Stimulated activated CD8-positive, alpha-beta memory T cell treated with anti-CD3 and anti-CD28 coated beads, Interleukin-2, amount 100 ng/mL, for 1 hour (primary cell): Measurements from ENCODE around the gene RABL2A.
"Not testable (repeated sequence)": the region's sequence is repeated elsewhere in the genome, so short reads cannot be mapped to it uniquely, and the experiment has no call there.

Source experiments
- DNase-seq, 2 donors: peaks; one replicate each; pipeline ENCODE4 v3.0.0-alpha.2; 2020; ENCODE audit warnings: low read depth in 2 of 2

RABL2A gene

DNA sequence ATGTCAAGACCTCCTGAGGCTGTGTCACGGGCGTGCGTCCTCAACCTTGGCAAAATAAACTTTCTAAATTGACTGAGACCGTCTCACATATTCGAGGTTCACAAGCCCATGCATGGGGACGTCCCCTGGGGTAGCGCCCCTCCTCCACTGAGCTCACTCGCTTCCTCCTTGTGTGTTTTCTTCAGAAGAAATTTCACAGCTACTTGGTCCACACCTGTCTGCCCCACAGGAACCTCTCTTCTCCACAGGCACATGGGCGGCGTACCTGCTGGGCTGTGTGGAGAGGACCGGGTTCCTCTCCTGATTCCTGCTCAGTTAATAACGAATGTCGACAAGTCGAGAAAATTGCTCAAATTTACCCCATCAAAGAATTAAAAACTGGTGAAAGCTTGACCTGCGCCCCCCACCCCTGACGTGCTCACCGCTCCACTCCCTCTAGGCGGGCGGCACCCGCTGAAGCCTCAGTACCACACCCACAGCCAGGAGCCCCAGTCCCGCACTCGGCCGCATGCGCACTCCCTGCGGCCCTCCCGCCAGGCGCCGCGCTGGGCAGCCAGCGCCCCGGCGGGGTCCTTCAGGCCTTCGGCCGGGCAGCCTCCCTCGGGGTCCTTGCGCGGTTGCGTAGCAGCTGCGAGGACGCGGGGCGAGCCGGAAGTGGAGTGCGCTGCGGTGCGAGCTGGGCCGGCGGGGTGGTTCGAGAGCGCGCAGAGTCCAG, at the start of gene RABL2A:
Gene RABL2A (plus strand): TSS at position 651 of the 715 bp plus-strand sequence. CDS start 1,341 bp downstream, outside the sequence.
- DNase-seq: peak; percentile 76 to 78

DNA sequence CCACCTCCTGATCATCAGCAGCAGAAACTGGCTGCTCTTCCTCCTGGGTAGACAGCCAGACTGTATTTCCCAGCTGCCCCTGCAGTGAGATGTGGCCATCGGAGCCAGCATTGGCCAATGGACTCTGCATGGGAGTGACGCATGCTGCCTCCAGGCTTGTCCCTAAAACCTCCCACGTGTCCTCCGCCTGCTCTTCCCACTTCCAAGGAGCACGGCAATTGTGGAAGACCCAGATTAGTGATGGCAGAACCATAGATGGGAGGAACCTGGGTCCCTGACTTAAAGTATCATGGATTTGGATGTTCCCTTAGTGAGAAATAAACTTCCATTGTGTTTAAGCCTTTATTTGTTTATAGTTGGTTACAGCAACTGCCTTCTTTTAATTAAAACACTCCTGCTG, 48.6 kb upstream of the RABL2A start:
- not testable (repeated sequence) for DNase-seq

DNA sequence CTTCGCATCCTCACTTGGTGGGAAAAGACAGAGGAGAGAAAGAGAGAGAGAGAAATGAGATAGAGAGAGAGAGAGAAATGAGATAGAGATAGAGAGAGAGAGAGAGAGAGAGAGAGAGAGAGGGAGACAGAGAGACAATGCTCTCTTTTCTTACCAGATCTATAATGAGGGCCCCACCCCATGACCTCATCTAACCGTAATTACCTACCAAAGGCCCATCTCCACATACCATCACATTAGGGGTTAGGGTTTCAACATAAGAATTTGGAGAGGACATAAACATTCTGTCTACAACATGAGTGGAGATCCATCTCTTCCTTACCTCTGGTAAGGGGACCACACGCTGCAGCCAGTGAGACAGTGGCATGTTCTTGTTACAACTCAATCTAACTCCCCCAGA, 44.6 kb upstream of the RABL2A start:
- not testable (repeated sequence) for DNase-seq

DNA sequence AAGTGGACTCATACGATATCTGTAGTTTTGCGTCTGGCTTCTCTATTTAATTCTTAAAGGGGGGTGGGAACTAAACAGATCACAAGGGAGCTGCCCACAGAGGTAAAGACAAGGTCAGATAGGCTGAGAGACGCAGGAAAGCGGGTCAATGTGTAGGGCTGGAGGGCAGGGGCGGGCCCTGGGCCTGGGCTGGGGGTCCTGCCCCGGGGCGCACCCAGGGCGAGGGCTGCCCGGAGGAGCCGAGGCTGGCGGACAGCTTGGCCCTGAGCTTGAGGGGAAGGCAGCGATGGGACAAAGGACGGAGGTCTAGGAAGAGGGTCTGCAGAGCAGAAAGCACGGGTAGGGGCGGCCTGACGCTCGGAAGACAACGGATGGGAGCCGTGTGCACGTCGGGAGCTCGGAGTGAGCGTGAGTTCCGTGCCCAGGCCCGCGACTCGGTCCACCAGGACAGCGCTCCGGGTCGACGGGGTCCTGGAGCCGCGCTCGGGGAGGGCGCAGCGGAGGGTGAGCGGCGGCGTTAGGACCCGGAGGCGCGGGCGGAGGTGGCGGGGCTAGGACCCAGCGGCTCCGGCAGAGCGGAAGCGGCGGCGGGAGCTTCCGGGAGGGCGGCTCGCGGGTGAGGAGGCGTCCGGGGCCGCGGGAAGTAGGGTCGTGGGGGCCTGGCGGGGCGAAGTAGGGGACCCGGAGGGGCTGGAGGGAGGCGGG, 43.4 kb upstream of the RABL2A start:
- DNase-seq: peak; percentile 60 to 61

DNA sequence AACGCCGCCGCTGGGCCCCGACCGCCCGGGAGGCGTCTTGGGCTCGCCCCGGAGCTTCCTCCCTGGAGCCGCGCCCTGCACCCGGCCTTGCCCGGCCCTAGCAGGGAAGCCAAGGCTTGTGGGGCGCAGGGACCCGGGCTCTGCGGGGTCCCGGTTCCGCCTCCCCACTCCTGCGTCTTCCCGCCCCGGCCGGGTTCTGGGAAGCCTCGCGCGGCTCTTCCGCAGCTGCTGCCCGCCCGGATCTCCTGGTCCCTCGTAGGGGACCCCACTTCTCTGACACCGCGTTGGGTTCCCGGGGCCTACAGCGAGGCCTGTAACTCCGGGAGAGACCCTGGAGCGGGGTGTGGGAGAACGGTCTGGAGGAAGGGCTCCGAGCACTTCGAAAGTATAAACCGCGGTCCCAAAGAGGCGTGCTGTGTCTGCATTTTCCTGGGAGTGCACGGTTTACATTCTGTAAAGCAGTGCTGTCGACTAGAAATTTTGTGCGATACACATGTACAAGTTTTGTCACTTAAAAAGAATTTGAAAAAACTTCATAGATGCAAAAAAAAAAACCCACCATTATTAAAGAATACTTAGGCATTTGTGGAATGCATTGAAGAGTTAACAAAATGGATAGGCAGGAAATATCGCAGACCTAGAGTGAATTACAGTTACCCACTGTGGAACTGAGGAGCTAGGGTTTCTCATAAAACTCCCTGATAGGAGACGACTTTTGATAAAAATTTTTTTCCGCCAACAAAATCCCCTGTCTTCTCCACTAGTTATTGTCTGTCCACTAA, 42.6 kb upstream of the RABL2A start:
- not testable (repeated sequence) for DNase-seq

DNA sequence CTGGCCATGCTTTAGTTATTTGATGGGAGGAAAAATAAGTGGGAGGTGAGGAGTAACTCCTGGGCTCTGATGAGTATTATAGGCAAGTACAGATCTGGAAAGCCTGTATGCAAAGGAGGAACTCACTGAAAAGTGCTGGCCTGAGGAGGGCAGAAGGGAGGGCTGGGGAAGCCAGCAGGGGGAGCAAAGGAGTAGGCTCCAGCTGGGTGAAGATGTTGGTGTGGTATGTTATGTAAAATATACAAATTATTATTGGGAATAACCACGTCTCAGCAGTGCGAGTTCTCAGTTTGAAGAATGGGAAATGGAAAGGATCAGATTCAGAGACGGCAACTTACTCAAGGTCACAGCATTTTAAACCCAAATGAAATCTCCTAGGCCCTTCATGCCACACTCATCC, 39.9 kb upstream of the RABL2A start:
- peak in 1 of 2 donors; percentile 25 for DNase-seq

DNA sequence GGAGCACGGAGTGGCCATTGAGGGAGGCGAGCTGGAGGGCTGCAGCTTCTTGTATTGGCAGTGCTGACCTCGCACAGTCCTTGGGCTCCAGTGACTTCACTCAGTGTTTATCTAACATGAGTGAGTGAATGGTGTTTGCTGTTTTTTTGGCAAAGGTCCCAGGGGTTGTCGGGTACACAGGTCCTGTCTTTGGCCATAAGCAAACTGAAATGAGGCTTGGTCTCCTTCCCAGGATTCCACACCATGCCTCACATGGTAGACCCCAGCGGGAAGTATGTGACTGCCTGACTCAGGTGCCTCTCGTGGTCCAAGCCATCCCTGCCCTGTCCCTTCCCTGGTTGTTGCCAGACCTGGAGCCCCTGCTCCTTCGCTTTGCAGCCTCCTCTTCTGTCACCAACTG, 37.5 kb upstream of the RABL2A start:
- DNase-seq: not testable (repeated sequence)

DNA sequence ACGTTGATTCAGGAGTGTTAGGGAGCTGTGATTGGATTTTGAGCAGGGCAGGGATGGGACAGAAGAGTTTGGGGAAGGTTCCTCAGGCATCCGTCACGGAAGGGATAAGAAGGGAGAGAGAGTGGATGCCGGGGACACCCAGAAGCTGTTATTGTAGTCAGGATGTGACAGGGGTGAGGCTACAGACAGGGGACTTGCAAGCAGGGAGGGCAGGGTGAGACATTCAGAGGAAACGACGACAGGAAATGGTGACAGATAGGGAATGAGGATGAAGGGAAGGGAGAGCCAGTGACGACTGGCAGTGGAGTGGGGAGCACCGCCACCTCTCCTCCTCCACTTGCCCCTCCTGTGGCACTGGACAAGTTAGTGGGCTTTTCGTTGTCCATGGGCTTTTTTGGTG, 35.1 kb upstream of the RABL2A start:
- DNase-seq: not testable (repeated sequence)

DNA sequence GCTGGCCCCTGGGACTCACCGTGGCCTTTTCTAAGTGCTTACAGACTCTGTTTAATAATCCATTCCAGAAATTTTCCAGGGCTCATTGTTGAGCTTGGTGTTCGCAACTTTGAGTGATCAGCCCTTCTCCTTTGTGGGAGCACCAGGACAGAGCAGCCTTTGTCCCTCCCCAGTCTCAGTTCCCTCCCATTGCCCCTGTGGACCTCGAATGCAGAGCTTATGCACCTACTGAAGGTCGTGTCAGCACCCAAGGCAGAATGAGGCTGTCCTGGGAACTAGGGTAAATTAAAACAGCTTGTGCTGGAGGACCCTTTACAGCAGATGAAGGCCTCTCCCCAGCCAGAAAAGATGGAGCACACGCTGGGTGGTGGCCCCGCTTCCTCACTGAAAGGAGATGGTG, 33.8 kb upstream of the RABL2A start:
- DNase-seq: not testable (repeated sequence)

DNA sequence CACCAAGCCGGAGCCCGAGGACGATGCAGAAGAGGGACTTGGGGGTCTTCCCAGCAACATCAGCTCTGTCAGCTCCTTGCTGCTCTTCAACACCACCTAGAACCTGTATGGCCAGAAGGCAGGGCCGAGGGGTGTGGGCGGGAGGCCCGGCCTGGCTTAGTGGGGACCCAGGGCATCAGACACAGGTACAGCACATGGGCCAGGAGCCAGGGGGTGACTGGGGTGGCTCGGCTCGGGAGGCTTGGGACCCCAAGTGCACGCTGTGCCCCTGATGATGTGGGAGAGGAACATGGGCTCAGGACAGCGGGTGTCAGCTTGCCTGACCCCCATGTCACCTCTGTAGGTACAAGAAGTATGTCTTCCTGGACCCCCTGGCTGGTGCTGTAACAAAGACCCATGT, 31.3 kb upstream of the RABL2A start:
- DNase-seq: not testable (repeated sequence)

DNA sequence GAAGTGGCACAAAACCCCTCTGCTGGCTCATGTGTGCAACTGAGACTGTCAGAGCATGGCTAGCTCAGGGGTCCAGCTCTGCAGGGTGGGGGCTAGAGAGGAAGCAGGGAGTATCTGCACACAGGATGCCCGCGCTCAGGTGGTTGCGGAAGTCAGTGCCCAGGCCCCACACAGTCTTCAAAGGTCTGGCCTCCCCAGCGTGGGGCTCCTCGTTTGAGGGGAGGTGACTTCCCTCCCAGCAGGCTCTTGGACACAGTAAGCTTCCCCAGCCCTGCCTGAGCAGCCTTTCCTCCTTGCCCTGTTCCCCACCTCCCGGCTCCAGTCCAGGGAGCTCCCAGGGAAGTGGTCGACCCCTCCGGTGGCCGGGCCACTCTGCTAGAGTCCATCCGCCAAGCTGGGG, 29.9 kb upstream of the RABL2A start:
- DNase-seq: not testable (repeated sequence)

DNA sequence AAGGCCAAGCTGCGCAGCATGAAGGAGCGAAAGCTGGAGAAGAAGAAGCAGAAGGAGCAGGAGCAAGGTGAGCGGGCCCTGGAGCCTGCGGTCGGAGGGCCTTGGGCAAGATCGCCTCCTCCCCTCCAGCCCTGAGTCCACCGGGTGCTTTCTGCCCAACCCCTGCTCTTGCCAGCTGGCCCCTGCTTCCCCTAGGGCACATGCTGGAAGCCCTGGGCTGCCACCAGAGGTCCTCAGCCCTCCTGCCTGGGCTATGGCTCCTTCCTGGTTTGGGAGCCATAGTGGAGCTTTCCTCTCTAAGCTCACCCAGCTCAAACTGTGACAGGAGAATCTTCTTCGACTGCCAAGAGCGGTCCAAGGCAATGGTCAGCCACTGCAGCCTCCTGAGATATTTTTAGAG, 29.5 kb upstream of the RABL2A start:
- not testable (repeated sequence) for DNase-seq

DNA sequence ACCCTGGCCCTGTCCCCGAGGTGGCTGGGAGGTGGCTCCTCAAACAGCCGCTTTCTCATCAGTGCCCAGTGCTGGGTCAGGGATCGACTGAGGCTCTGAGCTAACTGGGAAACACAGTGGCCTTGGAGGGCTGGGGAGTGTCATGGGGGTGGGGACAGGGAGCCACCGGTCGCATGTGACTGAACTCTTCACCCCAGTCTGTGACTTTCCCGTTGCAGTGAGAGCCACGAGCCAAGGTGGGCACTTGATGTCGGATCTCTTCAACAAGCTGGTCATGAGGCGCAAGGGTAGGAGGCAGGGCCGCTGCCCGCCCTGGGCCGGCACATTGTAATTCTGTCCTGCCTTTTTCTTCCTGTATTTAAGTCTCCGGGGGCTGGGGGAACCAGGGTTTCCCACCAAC, 28.9 kb upstream of the RABL2A start:
- DNase-seq: not testable (repeated sequence)

DNA sequence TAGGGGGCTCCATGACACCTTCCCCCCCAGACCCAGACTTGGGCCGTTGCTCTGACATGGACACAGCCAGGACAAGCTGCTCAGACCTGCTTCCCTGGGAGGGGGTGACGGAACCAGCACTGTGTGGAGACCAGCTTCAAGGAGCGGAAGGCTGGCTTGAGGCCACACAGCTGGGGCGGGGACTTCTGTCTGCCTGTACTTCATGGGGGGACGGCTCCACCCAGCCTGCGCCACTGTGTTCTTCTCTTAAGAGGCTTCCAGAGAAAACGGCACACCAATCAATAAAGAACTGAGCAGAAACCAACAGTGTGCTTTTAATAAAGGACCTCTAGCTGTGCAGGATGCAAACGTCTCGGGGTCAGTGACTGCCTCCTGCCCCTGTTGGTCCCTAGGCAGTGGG, 28.3 kb upstream of the RABL2A start:
- not testable (repeated sequence) for DNase-seq

DNA sequence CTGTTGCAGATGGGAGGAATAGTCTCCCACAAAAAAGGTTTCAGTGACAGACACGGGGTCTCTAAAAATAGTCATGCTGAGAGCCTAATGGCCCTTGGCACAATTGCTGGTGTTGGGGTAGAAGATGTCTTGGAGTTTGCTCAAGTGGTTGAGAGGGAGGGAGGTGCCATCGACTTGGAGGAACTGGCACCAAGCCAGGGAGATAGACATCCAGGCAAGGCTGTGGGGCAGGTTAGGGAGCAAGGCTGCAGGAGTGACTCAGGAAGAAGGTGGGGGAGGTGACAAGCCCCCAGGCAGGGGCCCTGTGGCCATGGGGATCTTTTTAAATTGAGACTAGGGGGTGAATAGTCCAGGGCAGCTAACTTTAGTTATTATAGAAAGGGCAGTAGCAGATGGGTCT, 27.9 kb upstream of the RABL2A start:
- not testable (repeated sequence) for DNase-seq

DNA sequence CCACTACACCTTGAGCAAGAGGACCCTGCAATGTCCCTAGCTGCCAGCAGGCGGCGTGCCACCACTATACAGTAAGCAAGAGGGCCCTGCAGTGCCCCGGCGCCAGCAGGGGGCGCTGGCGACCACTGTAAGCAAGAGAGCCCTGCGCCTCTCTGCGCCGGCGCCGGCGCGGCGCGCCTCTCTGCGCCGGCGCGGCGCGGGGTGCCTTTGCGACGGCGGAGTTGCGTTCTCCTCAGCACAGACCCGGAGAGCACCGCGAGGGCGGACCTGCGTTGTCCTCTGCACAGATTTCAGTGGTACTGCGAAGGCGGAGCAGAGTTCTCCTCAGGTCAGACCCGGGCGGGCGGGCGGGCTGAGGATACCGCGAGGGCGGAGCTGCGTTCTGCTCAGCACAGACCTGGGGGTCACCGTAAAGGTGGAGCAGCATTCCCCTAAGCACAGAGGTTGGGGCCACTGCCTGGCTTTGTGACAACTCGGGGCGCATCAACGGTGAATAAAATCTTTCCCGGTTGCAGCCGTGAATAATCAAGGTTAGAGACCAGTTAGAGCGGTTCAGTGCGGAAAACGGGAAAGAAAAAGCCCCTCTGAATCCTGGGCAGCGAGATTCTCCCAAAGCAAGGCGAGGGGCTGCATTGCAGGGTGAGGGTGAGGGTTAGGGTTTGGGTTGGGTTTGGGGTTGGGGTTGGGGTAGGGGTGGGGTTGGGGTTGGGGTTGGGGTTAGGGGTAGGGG, 24.9 kb upstream of the RABL2A start:
- DNase-seq: not testable (repeated sequence)

DNA sequence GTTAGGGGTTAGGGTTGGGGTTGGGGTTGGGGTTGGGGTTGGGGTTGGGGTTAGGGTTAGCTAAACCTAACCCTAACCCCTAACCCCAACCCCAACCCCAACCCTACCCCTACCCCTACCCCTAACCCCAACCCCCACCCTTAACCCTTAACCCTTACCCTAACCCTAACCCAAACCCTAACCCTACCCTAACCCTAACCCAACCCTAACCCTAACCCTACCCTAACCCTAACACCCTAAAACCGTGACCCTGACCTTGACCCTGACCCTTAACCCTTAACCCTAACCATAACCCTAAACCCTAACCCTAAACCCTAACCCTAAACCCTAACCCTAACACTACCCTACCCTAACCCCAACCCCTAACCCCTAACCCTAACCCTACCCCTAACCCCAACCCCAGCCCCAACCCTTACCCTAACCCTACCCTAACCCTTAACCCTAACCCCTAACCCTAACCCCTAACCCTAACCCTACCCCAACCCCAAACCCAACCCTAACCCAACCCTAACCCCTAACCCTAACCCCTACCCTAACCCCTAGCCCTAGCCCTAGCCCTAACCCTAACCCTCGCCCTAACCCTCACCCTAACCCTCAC, 24.1 kb upstream of the RABL2A start:
- no peak for DNase-seq

DNA sequence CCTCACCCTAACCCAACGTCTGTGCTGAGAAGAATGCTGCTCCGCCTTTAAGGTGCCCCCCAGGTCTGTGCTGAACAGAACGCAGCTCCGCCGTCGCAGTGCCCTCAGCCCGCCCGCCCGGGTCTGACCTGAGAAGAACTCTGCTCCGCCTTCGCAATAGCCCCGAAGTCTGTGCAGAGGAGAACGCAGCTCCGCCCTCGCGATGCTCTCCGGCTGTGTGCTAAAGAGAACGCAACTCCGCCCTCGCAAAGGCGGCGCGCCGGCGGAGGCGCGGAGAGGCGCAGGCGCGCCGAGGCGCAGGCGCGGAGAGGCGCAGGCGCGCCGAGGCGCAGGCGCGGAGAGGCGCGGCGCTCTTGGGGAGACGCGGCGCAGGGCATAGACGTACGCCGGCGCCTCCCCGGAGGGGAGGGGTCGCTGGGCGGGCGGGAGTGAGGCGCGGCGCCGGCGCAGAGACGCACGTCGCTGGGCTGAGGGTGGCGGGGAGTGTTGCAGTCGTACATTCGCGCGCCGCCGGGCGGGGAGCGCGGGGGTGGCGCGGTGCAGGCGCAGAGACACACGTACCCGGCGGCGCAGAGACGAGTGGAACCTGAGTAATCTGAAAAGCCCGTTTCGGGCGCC, 23.5 kb upstream of the RABL2A start:
- peak; percentile 61 to 81 for DNase-seq

DNA sequence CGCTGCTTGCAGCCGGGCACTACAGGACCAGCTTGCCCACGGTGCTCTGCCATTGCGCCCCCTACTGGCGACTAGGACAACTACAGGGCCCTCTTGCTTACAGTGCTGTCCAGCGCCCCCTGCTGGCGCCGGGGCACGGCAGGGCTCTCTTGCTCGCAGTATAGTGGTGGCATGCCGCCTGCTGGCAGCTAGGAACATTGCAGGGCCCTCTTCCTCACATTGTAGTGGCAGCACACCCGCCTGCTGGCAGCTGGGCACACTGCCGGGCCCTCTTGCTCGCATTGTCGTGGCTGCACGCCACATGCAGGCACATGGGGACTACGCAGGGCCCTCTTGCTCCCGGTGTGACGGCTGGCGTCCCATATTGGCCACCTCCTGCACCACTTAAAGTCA, 23.0 kb upstream of the RABL2A start:
- DNase-seq: peak; percentile 83 to 86

DNA sequence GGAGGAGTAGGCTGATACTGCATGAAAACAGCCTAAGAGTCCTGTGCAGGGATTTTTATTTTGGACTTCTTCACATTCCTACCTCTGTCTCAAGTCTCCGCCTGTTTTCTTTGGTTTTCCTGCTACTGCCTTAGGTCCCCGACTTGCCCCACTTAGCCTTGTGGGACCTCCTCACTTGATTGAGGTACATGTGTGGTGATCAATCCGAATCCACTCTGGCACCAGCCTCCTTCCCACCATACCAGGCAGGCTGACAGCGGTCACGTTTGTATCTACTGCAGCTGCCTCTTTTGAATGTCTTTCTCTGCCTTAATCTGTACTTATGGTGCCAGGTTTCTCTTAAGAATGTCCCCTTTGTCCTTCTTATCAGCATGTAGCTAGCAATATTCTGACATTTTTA, 22.4 kb upstream of the RABL2A start:
- not testable (repeated sequence) for DNase-seq

DNA sequence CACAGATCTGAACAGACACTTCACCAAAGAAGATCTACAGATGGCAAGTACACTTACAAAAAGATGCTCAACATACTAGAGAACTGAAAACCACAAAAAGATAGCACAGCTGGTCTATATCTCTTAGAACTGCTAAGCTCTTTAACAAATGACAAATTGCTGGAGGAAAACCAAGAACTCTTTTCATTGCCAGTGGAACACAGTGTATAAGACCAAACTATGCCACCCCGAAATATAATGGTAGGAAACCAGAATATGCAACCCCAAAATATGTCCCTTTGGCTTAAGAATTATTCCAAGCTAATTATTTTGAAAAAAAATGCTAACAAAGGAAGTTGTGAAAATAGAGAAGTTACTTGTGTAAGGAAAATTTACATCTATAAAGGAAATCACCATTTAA, 21.0 kb upstream of the RABL2A start:
- not testable (repeated sequence) for DNase-seq
